GM18498 (cell line): ENCODE results near the gene ALPI.
"Not testable (repeated sequence)": the region's sequence is repeated elsewhere in the genome, so short reads cannot be mapped to it uniquely, and the experiment has no call there.

ENCODE experiments used
- ATAC-seq: cut with Tn5 transposase; IDR thresholded peaks from one replicate; pipeline ENCODE4 v1.9.1; 2021; ENCODE audit warnings: mild to moderate bottlenecking, moderate library complexity; ENCODE audit not compliant: unreplicated experiment

Gene ALPI

GRCh38 chr2:232441147-232441651, 14.8 kb upstream of the ALPI start:
- no peak for ATAC-seq

DNA sequence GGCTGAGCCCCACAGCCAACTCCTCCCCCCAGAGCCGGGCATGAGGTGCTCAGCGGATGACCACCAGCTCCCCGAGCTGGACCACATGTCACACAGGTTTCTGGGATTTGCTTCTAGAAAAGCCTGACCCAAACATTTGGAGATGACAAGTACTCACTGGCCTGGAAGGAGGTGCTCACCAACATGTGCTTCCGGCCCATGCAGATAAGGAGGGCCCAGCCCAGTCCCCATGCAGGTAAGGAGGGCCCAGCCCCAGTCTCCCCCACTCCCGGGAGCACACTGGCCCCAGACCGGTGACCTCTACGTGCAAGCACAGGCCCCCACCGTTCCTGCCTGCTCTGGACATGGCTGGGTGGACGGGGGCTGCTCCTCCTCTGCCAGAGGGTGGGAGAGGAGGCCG, 14.0 kb upstream of the ALPI start:
- ATAC-seq, result not testable (repeated sequence)

GRCh38 chr2:232442431-232442830, 13.5 kb upstream of the ALPI start:
- ATAC-seq, result not testable (repeated sequence)

GRCh38 chr2:232443047-232443446, 12.9 kb upstream of the ALPI start:
- ATAC-seq, result not testable (repeated sequence)

GRCh38 chr2:232443669-232444408, 12.1 kb upstream of the ALPI start:
- ATAC-seq, result not testable (repeated sequence)

- ATAC-seq, result no peak
These were observed 11.4 kb upstream of the ALPI start for GRCh38 chr2:232444409-232445148.

DNA sequence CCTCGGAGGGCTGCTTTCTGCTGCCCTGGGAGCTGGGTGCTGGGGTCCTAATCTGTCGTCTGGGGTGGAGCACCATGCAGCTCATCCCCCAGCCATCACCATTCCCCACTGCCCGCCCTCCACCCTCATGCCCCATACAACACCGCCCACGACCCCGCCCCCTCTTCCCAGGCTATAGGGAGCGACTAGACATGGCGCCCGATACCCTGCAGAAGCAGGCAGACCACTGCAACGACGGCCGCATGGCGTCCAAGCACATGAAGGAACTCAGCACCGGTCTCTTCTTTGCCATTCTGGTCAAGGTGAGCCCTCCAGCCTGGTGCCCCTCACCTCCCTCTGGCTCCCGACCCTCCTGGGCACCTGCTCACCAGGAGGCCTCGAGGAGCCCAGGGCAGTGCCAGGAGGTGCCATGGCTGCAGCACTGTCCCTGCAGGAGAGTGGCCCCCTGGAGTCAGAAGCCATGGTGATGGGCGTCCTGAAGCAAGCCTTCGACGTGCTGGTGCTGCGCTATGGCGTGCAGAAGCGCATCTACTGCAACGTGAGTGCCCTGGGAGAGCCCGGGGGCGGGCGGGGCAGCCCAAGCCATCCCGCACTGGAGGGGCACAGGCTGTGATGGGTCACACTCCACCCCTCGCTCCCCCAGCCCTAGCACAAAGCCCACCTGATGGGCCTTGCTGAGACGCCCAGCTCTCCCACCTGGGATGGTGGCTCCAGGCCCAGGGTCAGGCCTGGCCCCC, 10.6 kb upstream of the ALPI start:
- not testable (repeated sequence) for ATAC-seq

DNA sequence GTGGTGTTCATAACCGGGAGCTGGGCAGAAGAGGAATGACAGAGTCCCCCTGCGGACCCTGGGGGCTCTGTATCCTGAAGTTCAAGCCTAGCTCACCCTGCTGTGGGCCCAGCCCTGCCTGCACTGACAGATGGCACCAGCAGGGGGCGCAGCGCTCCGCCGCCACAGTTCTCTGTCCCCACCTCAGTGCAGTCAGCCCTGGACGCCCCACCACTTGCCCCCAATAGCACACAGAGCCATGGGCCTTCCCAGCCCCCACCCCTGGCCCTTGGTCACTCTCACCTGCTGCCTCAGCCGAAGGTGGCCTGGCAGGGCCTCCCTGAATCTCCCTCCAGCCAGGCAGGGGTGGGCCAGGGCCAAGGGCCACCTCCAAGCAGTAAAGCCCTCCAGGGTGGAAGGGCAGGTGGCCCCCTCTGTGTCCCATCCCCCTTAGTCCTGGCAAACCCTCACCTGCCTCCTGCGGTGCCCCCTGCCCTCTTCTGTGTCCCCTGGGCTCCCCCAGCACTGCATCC, 9.6 kb upstream of the ALPI start:
- ATAC-seq, result not testable (repeated sequence)

DNA sequence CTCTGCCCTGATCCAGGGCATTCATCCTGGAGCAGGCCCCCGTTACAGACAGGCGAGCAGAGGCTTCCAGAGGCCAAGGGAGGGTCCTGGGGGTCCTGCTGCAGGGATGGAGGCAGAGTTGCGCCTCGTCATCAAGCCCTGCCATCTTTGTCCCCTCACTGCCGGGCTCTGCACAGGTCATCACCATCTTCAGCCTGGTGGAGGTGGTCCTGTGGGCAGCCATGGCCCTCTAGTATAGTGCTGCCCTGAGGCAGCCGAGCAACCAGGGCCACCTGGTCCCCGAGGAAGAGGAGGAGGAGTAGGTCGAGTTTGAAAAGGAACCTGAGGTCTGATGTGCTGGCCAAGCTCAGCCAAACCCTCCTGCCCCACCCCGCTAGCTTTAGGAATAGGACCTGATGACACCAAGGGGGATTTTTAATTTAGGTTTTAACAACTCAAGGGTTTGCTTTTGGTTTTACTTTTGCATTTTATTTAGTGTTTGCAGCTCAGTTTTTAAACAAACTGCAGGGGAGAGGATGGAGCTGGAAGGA, 8.8 kb upstream of the ALPI start:
- ATAC-seq, result no peak

DNA sequence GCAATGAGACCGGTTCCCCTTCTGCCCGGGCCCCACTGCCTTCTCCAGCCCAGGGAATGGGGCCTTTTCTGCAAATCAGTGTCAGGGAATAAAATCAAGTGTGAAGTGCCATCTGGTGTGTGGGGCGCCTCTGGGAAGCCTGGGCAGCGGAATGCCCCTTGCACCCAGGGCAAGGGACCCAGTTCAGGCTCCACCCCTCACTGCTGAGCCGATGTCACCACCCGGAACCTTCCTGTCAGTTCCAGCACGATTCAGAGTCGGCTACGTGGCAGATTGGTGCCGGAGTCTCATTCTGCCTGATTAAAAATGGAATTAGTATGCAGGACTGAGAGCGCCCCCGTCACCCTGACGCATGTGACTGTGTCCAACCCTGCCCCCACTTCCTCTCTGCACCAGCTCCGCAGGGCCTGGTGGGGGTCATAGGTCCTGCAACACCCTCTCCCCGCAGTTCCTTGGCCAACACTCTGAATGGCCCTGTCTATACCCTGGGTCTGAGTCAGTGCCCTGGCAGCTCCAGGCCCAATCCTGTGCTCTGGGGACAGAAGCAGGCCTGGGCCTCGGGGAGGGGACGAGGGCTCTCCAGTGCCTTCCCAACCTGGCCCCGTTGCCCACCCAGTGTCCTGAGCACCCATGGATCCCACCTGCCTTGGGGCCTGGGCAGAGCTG, 8.2 kb upstream of the ALPI start:
- ATAC-seq, result no peak

DNA sequence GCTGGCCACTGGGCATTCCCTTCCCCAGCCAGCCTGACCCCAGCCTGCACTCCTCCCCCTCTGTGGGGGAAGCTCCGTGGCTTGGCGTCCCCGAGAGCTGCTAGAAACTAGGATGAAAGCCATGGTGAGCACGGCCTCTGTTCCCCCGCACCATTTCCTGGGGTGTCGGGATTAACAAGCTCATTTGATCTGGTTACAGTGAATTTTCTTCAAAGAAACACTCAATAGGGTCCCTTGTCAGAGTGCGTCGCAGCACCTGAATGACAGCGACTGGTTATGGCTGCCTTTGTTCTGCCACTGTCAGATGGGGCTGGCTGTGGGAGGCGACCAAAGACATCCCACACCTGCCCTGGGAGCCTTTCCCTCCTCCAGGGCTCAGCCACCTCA, 7.7 kb upstream of the ALPI start:
- ATAC-seq, result no peak

GRCh38 chr2:232449964-232450363, 6.0 kb upstream of the ALPI start:
- ATAC-seq, result no peak

GRCh38 chr2:232451645-232452044, 4.3 kb upstream of the ALPI start:
- ATAC-seq, result not testable (repeated sequence)

GRCh38 chr2:232454630-232455029, 1.3 kb upstream of the ALPI start:
- ATAC-seq, result no peak

DNA sequence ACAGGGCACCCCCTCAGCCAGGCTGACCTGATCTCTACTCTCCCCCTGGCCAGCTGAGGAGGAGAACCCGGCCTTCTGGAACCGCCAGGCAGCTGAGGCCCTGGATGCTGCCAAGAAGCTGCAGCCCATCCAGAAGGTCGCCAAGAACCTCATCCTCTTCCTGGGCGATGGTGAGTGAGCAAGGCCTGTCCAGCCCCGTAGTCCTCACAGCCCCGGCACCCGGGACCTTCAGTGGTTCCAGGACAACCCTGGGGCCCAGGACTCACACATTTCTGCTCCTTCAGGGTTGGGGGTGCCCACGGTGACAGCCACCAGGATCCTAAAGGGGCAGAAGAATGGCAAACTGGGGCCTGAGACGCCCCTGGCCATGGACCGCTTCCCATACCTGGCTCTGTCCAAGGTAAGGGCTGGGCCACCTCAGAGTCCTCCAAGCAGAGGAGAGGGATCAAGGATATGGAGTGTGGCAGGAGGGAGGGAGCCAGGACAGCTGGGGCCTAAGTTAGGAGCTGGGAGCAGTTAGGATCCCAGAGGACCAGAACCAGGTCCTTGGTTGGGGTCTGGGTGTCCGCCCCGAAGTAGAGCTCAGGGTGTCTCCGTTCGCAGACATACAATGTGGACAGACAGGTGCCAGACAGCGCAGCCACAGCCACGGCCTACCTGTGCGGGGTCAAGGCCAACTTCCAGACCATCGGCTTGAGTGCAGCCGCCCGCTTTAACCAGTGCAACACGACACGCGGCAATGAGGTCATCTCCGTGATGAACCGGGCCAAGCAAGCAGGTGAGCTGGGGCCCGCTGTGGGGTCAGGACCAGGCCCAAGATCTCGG, 555 bp downstream of the ALPI start:
- ATAC-seq, result no peak

GRCh38 chr2:232457121-232458011, 1.4 kb downstream of the ALPI start:
- ATAC-seq, result no peak

- no peak for ATAC-seq
These were observed 2.2 kb downstream of the ALPI start for GRCh38 chr2:232458051-232458660.
